ENCODE results near the gene CNKSR3.

The CNKSR3 gene

DNA sequence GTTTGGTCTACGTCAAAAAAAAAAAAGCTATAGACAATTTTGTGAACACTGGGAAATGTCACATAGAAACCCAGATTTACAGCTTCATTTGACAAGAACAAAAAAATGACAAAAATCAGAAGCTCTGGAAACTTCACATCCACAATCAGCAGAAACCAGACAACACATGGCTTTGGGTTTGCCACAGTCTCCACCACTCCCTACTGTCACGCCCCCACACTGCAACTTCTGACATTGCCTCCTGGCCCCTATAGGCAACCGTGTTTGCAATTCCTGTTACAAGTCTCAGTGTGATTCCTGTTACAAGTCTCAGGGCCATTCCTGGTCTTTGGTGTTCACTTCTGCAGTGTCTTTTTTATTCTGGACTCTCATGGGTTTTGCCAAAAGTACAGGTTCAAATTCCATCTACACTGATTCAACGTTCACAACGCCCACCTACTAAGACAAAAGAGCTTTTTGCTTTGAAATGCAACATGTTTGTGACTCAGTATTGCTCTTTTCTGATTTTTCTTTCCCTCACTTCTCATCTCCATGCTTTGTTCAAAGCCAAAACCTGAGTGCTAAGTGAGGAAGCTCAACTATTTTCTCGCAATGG, 12.0 kb downstream of the CNKSR3 start:
- no peak for DNase-seq (ENCODE audit: low read depth)
- H3K4me3 ChIP-seq (ENCODE audit: low read depth, low read length) = no peak overlapping the region
- TF ChIP-seq, protein P1, sequence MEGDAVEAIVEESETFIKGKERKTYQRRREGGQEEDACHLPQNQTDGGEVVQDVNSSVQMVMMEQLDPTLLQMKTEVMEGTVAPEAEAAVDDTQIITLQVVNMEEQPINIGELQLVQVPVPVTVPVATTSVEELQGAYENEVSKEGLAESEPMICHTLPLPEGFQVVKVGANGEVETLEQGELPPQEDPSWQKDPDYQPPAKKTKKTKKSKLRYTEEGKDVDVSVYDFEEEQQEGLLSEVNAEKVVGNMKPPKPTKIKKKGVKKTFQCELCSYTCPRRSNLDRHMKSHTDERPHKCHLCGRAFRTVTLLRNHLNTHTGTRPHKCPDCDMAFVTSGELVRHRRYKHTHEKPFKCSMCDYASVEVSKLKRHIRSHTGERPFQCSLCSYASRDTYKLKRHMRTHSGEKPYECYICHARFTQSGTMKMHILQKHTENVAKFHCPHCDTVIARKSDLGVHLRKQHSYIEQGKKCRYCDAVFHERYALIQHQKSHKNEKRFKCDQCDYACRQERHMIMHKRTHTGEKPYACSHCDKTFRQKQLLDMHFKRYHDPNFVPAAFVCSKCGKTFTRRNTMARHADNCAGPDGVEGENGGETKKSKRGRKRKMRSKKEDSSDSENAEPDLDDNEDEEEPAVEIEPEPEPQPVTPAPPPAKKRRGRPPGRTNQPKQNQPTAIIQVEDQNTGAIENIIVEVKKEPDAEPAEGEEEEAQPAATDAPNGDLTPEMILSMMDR (conservative IDR thresholded peaks at IDR 0.05; ENCODE audit: low read depth, low read length) = no peak

GRCh38 chr6:154496793-154497517, 13.5 kb downstream of the CNKSR3 start:
- TF ChIP-seq, protein P1 (conservative IDR thresholded peaks at IDR 0.05; ENCODE audit: low read depth, low read length) = no peak
- DNase-seq (ENCODE audit: low read depth) = no peak
- no peak overlapping the region for H3K4me3 ChIP-seq (ENCODE audit: low read depth, low read length)

- TF ChIP-seq, protein P1 (conservative IDR thresholded peaks at IDR 0.05; ENCODE audit: low read depth, low read length) = no peak
- DNase-seq (ENCODE audit: low read depth) = no peak
- no peak overlapping the region for H3K4me3 ChIP-seq (ENCODE audit: low read depth, low read length)
These were observed 14.3 kb downstream of the CNKSR3 start for GRCh38 chr6:154496186-154496585.

DNA sequence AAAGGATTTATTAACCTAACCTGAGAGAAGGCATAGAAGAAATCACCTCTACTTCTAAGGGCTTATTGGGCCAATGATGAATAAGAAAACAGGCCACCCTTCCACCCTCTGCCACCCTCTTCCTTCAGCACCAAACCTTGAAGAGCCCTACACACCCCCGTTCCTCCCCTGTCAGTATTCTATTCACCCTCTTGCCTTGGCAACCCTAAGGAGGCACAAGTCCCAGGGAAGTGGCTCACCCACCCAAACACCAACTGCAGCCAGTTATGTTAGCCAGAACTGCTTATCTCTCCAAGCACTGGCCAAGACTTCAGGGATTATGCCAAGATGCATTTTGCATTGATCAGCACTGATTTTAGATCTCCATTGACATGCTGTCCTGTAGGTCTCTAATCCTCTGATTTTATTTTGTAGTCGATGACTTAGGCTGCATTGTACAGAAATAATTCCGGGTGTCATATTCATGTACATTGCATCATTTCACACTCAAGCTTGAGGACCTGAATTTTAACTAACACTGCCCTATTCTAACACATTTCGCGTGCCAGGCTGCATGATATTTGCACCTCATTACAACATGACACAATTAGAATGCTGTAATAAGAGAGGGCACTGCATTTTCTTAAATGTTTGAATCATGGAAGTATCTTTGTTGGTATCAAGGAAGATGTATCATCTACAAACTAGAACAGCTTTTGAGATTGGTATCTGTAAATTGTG, 15.7 kb downstream of the CNKSR3 start:
- H3K4me3 ChIP-seq (ENCODE audit: low read depth, low read length) = no peak overlapping the region
- TF ChIP-seq, protein P1 (conservative IDR thresholded peaks at IDR 0.05; ENCODE audit: low read depth, low read length) = no peak
- no peak for DNase-seq (ENCODE audit: low read depth)

DNA sequence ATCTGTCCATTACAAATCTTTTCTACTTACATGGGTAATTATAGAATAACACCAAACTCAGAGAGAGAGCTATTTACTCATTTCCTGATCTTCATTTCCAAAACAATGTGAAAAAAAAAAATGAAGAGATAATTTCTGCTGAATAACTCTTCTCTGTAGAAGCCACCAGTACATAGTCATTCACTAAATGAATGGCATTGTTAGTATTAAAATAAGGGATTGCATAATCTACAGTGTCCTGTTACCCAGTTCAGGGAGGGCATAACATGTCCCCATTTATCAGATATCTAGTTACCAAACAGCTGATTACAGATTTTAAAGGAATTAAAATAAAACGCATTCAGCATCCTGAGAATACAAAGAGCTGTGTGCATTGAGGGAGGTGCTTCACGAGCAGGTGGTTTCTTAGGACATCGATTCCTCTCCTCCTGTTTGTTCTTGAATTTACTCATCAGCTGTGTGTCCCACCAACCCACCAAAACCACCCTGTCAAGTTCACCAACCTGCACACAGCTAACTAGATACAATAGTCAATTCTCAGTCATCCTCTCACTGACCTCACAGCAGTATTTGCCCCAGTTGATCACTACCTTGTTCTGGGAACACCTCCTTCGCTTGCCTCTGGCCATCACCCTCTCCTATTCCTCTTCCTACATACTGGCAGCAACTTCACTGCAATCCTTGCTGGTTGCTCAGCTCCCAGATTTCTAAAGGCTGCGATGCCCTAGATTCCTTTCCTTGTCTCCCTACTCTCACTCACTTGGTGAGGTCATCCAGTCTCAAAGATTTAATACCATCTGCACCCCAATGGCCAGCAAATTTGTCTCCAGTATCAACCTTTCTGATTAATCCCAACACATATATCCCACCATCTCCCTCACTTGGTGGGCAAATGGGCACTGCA, 18.7 kb downstream of the CNKSR3 start:
- TF ChIP-seq, protein P1 (conservative IDR thresholded peaks at IDR 0.05; ENCODE audit: low read depth, low read length) = no peak
- DNase-seq (ENCODE audit: low read depth) = no peak
- no peak overlapping the region for H3K4me3 ChIP-seq (ENCODE audit: low read depth, low read length)

GRCh38 chr6:154489822-154490221, 20.7 kb downstream of the CNKSR3 start:
- no peak overlapping the region for H3K4me3 ChIP-seq (ENCODE audit: low read depth, low read length)
- no peak for DNase-seq (ENCODE audit: low read depth)
- TF ChIP-seq, protein P1 (conservative IDR thresholded peaks at IDR 0.05; ENCODE audit: low read depth, low read length) = no peak
